ENCODE data around the gene RGS6.

The RGS6 gene

GRCh38 chr14:72254937-72255472 is 322.8 kb downstream of the RGS6 start:
- no peak for DNase-seq

- DNase-seq, result no peak
Observed at GRCh38 chr14:72256055-72256454, 323.8 kb downstream of the RGS6 start.

GRCh38 chr14:72261068-72261467 is 328.8 kb downstream of the RGS6 start:
- no peak for DNase-seq

- DNase-seq, result no peak
Observed at GRCh38 chr14:72262771-72263170, 330.5 kb downstream of the RGS6 start.

- DNase-seq, result no peak
Observed at GRCh38 chr14:72264716-72265115, 332.5 kb downstream of the RGS6 start.

GRCh38 chr14:72270147-72270727 is 338.0 kb downstream of the RGS6 start:
- DNase-seq, result no peak

- DNase-seq, result no peak
Observed at GRCh38 chr14:72270749-72271148, 338.5 kb downstream of the RGS6 start.

- no peak for DNase-seq
Observed at GRCh38 chr14:72275242-72275641, 343.0 kb downstream of the RGS6 start.

- DNase-seq, result no peak
Observed at GRCh38 chr14:72278316-72278715, 346.1 kb downstream of the RGS6 start.

GRCh38 chr14:72284176-72284575 is 351.9 kb downstream of the RGS6 start:
- DNase-seq, result no peak

GRCh38 chr14:72290241-72290640 is 358.0 kb downstream of the RGS6 start:
- no peak for DNase-seq

- no peak for DNase-seq
Observed at GRCh38 chr14:72291908-72292688, 359.9 kb downstream of the RGS6 start.

GRCh38 chr14:72292689-72293024 is 360.4 kb downstream of the RGS6 start:
- DNase-seq, result no peak

GRCh38 chr14:72301352-72301751 is 369.1 kb downstream of the RGS6 start:
- DNase-seq, result no peak

- DNase-seq, result no peak
Observed at GRCh38 chr14:72303930-72304329, 371.7 kb downstream of the RGS6 start.

- no peak for DNase-seq
Observed at GRCh38 chr14:72305561-72305960, 373.3 kb downstream of the RGS6 start.

GRCh38 chr14:72308967-72309485 is 376.8 kb downstream of the RGS6 start:
- DNase-seq, result no peak

- no peak for DNase-seq
Observed at GRCh38 chr14:72311116-72311515, 378.9 kb downstream of the RGS6 start.

GRCh38 chr14:72311516-72311915 is 379.3 kb downstream of the RGS6 start:
- no peak for DNase-seq

- no peak for DNase-seq
Observed at GRCh38 chr14:72314808-72315435, 382.7 kb downstream of the RGS6 start.

GRCh38 chr14:72315714-72316113 is 383.5 kb downstream of the RGS6 start:
- no peak for DNase-seq

GRCh38 chr14:72318648-72319047 is 386.4 kb downstream of the RGS6 start:
- DNase-seq, result no peak

GRCh38 chr14:72332046-72332445 is 399.8 kb downstream of the RGS6 start:
- DNase-seq, result no peak

- DNase-seq, result no peak
Observed at GRCh38 chr14:72332871-72333270, 400.6 kb downstream of the RGS6 start.
